Measurements from ENCODE around the gene LTBP4. TPM values are rescaled to one million over a fixed set of nuclear protein-coding genes. Genes with fewer than 3 reads are reported as not detected.

The LTBP4 gene, protein sequence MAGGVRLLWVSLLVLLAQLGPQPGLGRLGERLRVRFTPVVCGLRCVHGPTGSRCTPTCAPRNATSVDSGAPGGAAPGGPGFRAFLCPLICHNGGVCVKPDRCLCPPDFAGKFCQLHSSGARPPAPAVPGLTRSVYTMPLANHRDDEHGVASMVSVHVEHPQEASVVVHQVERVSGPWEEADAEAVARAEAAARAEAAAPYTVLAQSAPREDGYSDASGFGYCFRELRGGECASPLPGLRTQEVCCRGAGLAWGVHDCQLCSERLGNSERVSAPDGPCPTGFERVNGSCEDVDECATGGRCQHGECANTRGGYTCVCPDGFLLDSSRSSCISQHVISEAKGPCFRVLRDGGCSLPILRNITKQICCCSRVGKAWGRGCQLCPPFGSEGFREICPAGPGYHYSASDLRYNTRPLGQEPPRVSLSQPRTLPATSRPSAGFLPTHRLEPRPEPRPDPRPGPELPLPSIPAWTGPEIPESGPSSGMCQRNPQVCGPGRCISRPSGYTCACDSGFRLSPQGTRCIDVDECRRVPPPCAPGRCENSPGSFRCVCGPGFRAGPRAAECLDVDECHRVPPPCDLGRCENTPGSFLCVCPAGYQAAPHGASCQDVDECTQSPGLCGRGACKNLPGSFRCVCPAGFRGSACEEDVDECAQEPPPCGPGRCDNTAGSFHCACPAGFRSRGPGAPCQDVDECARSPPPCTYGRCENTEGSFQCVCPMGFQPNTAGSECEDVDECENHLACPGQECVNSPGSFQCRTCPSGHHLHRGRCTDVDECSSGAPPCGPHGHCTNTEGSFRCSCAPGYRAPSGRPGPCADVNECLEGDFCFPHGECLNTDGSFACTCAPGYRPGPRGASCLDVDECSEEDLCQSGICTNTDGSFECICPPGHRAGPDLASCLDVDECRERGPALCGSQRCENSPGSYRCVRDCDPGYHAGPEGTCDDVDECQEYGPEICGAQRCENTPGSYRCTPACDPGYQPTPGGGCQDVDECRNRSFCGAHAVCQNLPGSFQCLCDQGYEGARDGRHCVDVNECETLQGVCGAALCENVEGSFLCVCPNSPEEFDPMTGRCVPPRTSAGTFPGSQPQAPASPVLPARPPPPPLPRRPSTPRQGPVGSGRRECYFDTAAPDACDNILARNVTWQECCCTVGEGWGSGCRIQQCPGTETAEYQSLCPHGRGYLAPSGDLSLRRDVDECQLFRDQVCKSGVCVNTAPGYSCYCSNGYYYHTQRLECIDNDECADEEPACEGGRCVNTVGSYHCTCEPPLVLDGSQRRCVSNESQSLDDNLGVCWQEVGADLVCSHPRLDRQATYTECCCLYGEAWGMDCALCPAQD (N-terminal part only)
- 100 to 1,000 TPM; 141 to 244 (median 160) TPM for total RNA-seq
- long read RNA-seq, donor 1, full-length matches to known transcripts, result 13 of 203 reads
- long read RNA-seq, donor 1, partial matches to known transcripts, result 140 of 203 reads
- long read RNA-seq, donor 1, other reads (novel, unspliced or antisense), result 50 of 203 reads
- long read RNA-seq, donor 2, full-length matches to known transcripts, result 3 of 23 reads
- long read RNA-seq, donor 2, partial matches to known transcripts, result 13 of 23 reads
- long read RNA-seq, donor 2, other reads (novel, unspliced or antisense), result 7 of 23 reads

DNA sequence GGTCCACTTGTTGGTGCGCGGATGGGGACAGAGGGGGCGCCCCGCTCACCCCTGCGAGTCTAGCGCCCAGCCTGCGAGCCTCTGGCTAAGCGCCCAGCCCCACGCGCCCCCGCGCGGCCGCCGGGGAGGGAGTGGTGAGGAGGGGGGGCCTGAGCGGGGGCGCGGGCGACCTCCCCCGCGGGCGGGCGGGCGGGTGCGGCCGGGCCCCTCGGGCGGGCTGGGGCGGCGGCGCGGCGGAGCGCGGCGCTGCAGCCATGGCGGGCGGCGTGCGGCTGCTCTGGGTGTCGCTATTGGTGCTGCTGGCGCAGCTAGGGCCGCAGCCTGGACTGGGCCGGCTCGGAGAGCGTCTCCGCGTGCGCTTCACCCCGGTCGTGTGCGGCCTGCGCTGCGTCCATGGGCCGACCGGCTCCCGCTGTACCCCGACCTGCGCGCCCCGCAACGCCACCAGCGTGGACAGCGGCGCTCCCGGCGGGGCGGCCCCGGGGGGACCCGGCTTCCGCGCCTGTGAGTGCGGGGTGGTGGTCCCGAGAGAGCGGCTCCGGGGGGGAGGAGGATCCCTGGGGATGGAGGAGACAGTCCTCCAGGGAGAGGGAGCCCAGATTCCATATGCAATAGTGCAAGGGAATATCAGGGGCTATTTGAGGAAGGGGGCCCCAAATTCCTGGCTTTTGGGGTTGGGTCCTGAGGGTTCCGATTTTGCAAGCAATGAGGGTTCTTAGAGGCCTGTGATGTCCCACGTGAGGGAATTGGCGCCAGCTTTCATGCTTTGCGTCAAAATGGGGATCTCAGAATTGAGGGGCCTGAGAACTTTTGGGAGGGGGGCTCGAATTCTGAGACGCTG lies at the start of gene LTBP4:
Gene LTBP4 (plus strand): TSS at position 236 of the 841 bp plus-strand sequence. CDS start 19 bp downstream, at position 255.
- intact Hi-C loops (cut with DNase I, micrococcal nuclease), result no loop called here

DNA sequence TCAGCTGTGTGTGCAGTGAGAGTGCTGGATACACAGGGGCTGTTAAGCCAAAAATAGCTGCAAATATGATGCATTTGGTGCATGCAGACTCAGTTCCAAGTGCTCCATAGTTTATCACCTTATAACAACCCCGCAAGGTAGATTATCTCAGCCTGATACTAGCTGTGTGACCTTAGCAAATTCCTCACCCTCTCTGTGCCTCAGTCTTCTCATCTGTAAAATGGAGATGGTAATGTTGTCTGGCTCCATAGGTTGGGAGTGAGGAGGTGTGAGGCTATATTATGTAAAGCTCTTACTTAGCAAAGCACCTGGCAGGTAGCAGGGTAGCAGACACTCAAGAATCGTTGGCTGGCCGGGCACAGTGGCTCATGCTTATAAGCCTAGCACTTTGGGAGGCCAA lies 48.3 kb upstream of the LTBP4 start:
- Histone ChIP-seq H3K4me1 (ENCODE audit: low read depth) (no peaks in the 10 kb centered on the region), H3K36me3 (ENCODE audit: low read depth) (no peaks in the 10 kb centered on the region), H3K4me3 (no peak overlapping the region), H3K9me3 (no peaks in the 10 kb centered on the region)
- intact Hi-C loops (cut with DNase I, micrococcal nuclease), result no loop called here
- TF ChIP-seq, protein P1, sequence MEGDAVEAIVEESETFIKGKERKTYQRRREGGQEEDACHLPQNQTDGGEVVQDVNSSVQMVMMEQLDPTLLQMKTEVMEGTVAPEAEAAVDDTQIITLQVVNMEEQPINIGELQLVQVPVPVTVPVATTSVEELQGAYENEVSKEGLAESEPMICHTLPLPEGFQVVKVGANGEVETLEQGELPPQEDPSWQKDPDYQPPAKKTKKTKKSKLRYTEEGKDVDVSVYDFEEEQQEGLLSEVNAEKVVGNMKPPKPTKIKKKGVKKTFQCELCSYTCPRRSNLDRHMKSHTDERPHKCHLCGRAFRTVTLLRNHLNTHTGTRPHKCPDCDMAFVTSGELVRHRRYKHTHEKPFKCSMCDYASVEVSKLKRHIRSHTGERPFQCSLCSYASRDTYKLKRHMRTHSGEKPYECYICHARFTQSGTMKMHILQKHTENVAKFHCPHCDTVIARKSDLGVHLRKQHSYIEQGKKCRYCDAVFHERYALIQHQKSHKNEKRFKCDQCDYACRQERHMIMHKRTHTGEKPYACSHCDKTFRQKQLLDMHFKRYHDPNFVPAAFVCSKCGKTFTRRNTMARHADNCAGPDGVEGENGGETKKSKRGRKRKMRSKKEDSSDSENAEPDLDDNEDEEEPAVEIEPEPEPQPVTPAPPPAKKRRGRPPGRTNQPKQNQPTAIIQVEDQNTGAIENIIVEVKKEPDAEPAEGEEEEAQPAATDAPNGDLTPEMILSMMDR (IDR thresholded peaks at IDR 0.05), result no peak
- no peak for DNase-seq
- no peak for ATAC-seq

More for the DNA sequence above, at the start of gene LTBP4:
- Histone ChIP-seq H3K9me3 (no peaks in the 10 kb centered on the region), H3K36me3 (ENCODE audit: low read depth) (no peaks in the 10 kb centered on the region), H3K4me1 (ENCODE audit: low read depth) (peaks cover 68% of the 10 kb centered on the region), H3K4me3 (peak within 1 kb of the TSS; percentile 17)
- TF ChIP-seq, protein P1 (IDR thresholded peaks at IDR 0.05), result no peak
- ATAC-seq (no peak), DNase-seq (peak; percentile 66 to 79 (median 73))

DNA sequence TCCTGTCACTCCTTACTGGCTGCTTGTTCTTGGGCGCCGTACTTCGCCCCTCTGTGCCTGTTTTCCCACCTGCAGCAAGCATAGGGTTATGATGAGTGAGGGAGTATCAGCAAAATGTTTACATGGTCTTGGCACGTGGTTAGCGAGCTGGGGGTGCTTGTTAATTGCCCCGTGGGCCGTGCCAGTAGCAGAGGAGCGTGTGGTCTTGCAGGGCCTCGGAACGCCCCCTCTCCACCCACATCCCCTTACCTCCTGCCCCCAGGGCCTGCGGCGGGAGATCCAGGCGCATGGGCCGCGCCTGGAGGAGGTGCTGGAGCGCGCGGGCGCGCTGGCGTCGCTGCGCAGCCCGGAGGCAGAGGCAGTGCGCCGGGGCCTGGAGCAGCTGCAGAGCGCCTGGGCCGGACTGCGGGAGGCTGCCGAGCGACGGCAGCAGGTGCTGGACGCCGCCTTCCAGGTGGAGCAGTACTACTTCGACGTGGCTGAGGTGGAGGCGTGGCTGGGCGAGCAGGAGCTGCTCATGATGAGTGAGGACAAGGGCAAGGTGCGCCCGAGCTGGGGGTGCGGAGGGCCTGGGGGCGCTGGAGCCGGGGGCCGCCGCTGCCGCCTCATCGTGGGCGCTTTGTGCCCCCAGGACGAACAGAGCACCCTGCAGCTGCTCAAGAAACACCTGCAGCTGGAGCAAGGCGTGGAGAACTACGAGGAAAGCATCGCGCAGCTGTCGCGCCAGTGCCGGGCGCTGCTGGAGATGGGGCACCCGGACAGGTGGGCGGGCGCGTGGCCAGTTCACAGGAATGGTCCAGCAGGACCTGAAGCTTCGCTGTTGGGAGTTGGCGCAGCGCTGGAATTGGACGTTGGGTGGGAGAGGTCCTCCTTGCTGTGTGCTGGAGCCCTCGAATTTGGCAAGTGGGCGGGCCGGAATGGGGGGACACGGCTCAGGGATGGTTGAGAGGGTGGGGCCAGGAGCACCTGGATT lies 47.0 kb upstream of the LTBP4 start:
- TF ChIP-seq, protein P1 (IDR thresholded peaks at IDR 0.05), result no peak
- ATAC-seq, result peak; percentile 74
- Histone ChIP-seq H3K36me3 (ENCODE audit: low read depth) (no peaks in the 10 kb centered on the region), H3K4me3 (no peak overlapping the region), H3K9me3 (no peaks in the 10 kb centered on the region), H3K4me1 (ENCODE audit: low read depth) (no peaks in the 10 kb centered on the region)
- DNase-seq, result peak in 2 of 3 donors; percentile 42 to 53
- intact Hi-C loops (cut with DNase I, micrococcal nuclease), result no loop called here

DNA sequence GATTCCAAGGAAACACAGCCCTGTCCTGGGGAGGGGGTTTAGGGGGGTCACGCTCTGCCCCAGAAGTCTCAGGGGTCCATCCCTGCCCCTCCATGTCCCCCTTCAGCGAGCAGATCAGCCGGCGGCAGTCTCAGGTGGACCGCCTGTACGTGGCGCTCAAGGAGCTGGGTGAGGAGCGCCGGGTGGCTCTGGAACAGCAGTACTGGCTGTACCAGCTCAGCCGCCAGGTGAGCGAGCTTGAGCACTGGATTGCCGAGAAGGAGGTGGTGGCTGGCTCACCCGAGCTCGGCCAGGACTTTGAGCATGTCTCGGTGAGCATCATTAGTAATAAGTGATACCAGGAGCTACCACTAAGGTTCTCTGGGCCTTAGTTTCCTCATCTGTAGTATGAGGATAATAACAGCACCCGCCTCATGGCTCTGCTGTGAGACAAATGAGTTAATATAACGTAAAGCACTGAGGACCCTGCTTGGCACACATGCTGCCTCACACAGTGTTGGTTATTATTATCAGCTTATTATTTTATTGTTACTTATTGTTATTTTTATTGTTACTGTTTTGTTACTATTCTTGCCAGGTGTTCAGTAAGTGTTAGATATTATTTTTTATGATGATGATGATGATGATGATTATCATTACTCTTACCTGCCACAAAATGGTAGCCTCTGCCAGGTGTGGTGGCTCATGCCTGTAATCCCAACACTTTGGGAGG lies 45.0 kb upstream of the LTBP4 start:
- no peaks in the 10 kb centered on the region for H3K36me3 ChIP-seq (ENCODE audit: low read depth)
- no peak for DNase-seq
- H3K9me3 ChIP-seq, result no peaks in the 10 kb centered on the region
- ATAC-seq, result no peak
- H3K4me1 ChIP-seq (ENCODE audit: low read depth), result no peaks in the 10 kb centered on the region
- intact Hi-C loops (cut with DNase I, micrococcal nuclease), result no loop called here
- TF ChIP-seq, protein P1 (IDR thresholded peaks at IDR 0.05), result no peak
- H3K4me3 ChIP-seq, result no peak overlapping the region
